Measurements from ENCODE around the gene ARHGEF25.
A peak's percentile ranks its signal among the peaks of the same experiment; 100 is the strongest.

The ARHGEF25 gene

DNA sequence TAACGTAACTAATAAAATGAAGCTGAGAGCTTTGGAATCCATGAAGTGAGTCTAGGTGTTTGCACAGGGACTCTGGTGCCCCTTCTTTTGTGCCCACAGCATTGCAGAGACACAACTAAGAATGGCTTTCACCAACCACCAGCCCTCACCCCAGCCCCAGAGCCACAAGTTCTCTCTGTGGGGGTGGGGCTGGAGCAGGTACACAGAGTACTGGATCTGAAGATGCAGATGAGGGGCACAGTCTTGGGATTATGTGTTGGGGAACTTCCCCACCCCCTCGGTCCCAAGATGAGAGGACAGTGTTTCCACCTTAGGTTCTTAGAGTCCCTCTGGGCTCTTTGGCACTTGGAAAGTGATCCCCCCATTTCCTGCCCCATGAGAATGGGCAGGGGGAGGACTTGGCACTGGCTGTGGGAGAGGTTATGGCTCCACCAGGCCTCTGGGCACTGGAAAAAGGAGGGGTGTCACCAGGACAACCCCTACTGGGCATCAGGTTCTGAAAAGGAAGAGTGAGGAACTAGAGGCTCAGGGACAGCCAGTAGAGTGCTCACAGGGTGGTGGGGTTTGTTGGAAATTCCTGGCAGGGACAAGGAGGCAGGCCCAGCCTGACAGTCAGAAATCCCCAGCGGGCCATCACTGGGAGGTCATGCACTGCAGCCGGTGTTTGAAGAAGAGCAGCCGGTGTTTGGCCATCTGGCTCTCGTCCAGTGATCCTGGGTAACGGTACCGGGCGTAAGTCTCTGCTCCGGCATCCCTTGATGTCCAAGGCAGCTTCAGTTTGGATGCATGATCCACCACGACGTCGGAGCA, 15.1 kb downstream of the ARHGEF25 start:
- TF ChIP-seq, protein P1, sequence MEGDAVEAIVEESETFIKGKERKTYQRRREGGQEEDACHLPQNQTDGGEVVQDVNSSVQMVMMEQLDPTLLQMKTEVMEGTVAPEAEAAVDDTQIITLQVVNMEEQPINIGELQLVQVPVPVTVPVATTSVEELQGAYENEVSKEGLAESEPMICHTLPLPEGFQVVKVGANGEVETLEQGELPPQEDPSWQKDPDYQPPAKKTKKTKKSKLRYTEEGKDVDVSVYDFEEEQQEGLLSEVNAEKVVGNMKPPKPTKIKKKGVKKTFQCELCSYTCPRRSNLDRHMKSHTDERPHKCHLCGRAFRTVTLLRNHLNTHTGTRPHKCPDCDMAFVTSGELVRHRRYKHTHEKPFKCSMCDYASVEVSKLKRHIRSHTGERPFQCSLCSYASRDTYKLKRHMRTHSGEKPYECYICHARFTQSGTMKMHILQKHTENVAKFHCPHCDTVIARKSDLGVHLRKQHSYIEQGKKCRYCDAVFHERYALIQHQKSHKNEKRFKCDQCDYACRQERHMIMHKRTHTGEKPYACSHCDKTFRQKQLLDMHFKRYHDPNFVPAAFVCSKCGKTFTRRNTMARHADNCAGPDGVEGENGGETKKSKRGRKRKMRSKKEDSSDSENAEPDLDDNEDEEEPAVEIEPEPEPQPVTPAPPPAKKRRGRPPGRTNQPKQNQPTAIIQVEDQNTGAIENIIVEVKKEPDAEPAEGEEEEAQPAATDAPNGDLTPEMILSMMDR (IDR thresholded peaks at IDR 0.05; ENCODE audit: low read depth, low read length, missing control alignments): no peak
- DNase-seq (ENCODE audit: extremely low read depth, low read depth): no peak
- H3K4me3 ChIP-seq (replicated peaks; ENCODE audit: low read depth, low read length): no peak overlapping the region

DNA sequence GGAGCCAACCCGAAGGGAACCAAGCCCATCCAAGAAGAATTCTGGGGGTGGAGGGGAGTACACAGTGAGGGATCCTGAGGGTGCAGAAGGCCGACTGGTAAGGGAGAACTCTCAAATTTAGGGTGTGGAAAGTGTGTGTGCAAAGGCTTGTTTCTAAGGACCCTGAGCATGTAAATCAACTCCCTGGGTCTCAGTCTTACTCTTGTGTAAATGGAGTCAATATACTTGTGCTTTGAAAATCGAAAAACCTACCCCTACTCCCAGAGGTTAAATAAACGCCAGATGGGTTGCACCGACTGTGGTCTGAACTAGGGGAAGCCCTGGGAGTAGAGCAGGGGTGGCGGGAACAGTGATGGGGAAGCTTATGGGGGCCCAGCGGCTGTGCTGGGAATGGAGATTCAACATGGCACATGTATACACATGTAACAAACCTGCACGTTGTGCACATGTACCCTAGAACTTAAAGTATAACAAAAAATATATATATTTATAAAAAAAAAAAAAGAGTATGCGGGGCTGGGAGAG, 15.7 kb downstream of the ARHGEF25 start:
- no peak for DNase-seq (ENCODE audit: extremely low read depth, low read depth)
- TF ChIP-seq, protein P1 (IDR thresholded peaks at IDR 0.05; ENCODE audit: low read depth, low read length, missing control alignments): no peak
- H3K4me3 ChIP-seq (replicated peaks; ENCODE audit: low read depth, low read length): no peak overlapping the region

DNA sequence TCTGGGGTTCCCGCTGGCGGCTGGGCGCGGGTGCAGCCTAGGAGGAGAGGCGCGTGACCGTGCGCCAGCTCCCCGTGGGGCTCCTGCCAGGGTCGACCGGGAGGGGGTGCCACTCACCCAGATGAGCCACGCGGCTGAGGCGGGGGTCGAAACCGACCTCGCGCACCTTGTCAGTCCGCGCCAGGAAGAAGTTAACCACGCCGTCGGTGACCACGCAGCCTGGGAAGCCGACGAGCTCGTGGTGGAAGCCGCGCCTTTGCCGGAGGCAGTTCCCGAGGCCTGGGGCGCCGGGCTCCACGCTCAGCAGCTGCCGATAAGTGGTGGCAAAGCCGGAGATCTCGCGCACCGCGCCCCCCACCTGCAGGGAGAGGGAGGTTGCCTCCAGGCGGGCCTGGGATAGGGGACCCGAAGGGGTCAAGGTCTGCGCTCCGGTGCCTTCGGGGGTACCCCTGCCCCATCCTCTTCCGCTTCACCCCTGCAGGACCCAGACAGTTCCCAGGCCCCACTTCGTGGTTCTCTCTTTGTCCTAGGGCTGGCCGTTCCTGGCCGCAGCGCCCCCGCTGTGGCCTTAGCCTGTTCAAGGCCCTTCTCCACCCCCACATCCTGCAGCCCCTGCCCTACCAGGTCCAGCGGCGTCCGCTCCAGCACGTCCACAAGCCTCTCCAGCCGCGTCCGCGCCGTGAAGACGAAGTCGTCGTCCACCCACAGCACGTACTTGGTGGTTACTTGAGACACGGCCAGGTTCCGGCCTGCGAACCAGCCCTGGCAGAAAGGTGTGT, 16.5 kb downstream of the ARHGEF25 start:
- no peak for DNase-seq (ENCODE audit: extremely low read depth, low read depth)
- H3K4me3 ChIP-seq (replicated peaks; ENCODE audit: low read depth, low read length): no peak overlapping the region
- TF ChIP-seq, protein P1 (IDR thresholded peaks at IDR 0.05; ENCODE audit: low read depth, low read length, missing control alignments): peak; percentile 7

DNA sequence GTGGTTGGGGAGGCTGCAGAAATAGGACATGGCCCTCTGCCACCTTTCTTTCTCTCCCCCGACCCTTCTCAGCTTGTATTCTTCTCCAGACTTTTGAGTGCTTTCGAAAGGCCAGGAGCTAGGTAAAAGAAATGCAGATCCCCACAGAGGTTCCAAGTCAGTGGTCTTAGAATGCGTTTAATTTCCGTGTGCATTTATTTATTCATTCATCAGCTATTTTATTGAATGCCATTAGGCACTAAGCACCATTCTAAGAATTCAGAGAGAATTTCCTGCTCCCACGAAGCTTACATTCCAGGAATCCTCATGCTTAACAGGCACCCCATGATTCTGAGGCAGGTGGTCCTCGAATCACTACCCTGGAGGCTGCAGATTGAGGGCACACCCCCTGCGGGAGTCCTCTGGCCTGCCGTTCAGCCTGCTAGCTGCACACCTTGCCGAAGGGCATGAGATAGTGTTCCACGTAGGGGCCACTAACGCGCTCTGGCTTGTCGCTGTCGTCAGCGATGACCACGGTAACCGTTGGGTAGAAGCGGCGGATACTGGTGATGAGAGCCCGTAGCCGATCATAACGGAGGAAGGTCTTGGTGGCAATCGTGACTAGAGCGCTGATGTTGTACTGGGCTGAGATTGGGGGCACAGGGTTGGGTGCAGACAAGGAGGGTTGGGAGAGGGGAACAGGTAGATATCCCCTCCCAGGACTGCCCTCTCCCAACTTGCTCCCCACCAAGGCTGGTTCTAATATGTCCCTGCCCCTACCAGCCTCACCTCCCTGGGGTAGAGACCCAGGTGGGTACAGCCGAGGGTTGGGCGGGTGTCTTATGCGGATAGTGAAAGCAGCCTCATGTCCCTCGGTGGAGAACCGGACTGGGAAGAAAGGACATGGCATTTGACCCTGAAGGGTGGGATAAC, 17.3 kb downstream of the ARHGEF25 start:
- TF ChIP-seq, protein P1 (IDR thresholded peaks at IDR 0.05; ENCODE audit: low read depth, low read length, missing control alignments): no peak
- no peak for DNase-seq (ENCODE audit: extremely low read depth, low read depth)
- H3K4me3 ChIP-seq (replicated peaks; ENCODE audit: low read depth, low read length): no peak overlapping the region

DNA sequence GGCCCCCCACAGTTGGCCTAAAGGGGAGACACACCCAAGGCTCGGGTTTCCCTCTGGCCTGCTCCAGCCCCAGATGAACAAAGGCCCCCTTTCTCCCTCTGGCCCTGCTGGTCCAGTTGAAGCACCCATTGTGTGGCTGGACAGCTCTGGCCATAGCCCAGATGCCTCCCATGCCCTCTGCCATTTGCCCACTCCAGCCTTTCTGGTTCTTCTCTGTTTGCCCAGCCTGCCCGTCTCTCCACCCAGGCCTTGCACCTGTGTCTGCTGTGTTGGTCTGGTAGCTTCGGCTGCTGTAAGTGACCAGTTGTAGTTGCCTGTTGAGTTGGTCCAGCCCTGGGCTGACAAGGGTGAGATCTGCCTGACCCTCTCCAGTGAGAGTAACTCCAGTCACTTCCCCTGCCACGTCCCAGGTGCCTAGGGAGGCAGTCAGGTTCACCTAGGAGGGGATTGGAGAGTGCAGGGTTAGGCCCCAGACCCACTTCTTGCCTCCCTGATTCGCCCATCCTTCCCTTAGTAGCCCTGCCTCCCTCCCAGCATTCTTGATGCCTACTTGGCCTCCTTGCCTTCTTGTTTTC, 18.7 kb downstream of the ARHGEF25 start:
- no peak for DNase-seq (ENCODE audit: extremely low read depth, low read depth)
- H3K4me3 ChIP-seq (replicated peaks; ENCODE audit: low read depth, low read length): no peak overlapping the region
- TF ChIP-seq, protein P1 (IDR thresholded peaks at IDR 0.05; ENCODE audit: low read depth, low read length, missing control alignments): no peak
